ENCODE measurements around the gene FHOD3. TPM values are rescaled to one million over a fixed set of nuclear protein-coding genes. Genes with fewer than 3 reads are reported as not detected.

Gene FHOD3
- total and polyA plus RNA-seq, 2 of the 4 experiments (the other 2 are of a cell fraction): 14.6 to 16.0 TPM

- Histone ChIP-seq H4K8ac (ENCODE audit: low read depth in 2 of 2, low read length in 2 of 2) (no peak overlapping the region), H3K23ac (ENCODE audit: low read depth, low read length) (no peak overlapping the region), H3K79me1 (ENCODE audit: low read depth in 1 of 2, low read length in 2 of 2) (peaks cover 0 to 11% of the 10 kb centered on the region in 2 experiments; a peak in 2 of 4 replicates), H3K56ac (ENCODE audit: extremely low read depth, insufficient read depth, low read length) (no peak overlapping the region), H2BK20ac (ENCODE audit: low read depth, low read length) (no peak overlapping the region), H3K27ac (ENCODE audit: insufficient read depth, low read length) (no peak overlapping the region), H3K4ac (ENCODE audit: low read depth, low read length) (no peak overlapping the region), H2BK15ac (ENCODE audit: low read depth, low read length) (no peak overlapping the region), H2BK5ac (ENCODE audit: low read depth, low read length, poor library complexity, severe bottlenecking) (no peak overlapping the region), H3K27me3 (ENCODE audit: control insufficient read depth, insufficient read depth, low read length) (no peaks in the 10 kb centered on the region), H3K36me3 (ENCODE audit: control insufficient read depth, insufficient read depth, low read length) (no peaks in the 10 kb centered on the region), H3K14ac (replicated peaks; ENCODE audit: low read depth, low read length) (no peak overlapping the region), H4K5ac (ENCODE audit: low read depth, low read length) (no peak overlapping the region), H3K4me3 (ENCODE audit: insufficient read depth, low read depth, low read length) (no peak overlapping the region), H4K20me1 (ENCODE audit: insufficient read depth, low read length) (peaks cover 3% of the 10 kb centered on the region; the same call in 1 of the 2 replicates), H2AK9ac (replicated peaks; ENCODE audit: low read depth, low read length, poor library complexity) (no peak overlapping the region), H2AK5ac (ENCODE audit: low read depth, low read length) (no peak overlapping the region), H3K9me1 (ENCODE audit: insufficient read depth, low read length) (peaks cover 19% of the 10 kb centered on the region), H3K9me3 (ENCODE audit: control insufficient read depth, insufficient read depth, low read length) (no peaks in the 10 kb centered on the region), H4K91ac (ENCODE audit: insufficient read depth, low read depth, low read length) (no peak overlapping the region), H3K9ac (ENCODE audit: low read depth, low read length) (no peak overlapping the region), H3K4me2 (ENCODE audit: low read depth, low read length) (no peak overlapping the region), H3K18ac (ENCODE audit: low read depth, low read length) (no peak overlapping the region), H3K4me1 (ENCODE audit: control insufficient read depth, insufficient read depth, low read length) (peaks cover 11% of the 10 kb centered on the region), H2AFZ (replicated peaks; ENCODE audit: low read length, poor library complexity) (no peak overlapping the region), H2BK120ac (ENCODE audit: low read depth, low read length) (no peak overlapping the region)
- in situ Hi-C loops (cut with MboI; ENCODE audit: low sequenced_read_pairs) (no loop called here), intact Hi-C loops (cut with micrococcal nuclease) (no loop called here), dilution Hi-C loops (cut with HindIII; ENCODE audit: low sequenced_read_pairs, unreplicated experiment) (no loop called here)
- no CpG with 5 or more reads among the region's 2 CpGs for WGBS, 2 experiments (ENCODE audit: extremely low coverage in 2 of 2, insufficient read length in 1 of 2)
- ATAC-seq (ENCODE audit: low read depth) (no peak), DNase-seq (no peak)
- TF ChIP-seq CHD1 (IDR thresholded peaks at IDR 0.05; ENCODE audit: low read depth, low read length) (no peak), MAFK (IDR thresholded peaks at IDR 0.05; ENCODE audit: low read depth, low read length) (no peak), CEBPB (IDR thresholded peaks at IDR 0.05; ENCODE audit: low read depth, low read length) (no peak), SMC3 (IDR thresholded peaks at IDR 0.05; ENCODE audit: low read depth, low read length) (no peak), RCOR1 (IDR thresholded peaks at IDR 0.05; ENCODE audit: insufficient replicate concordance, low read length) (no peak), BHLHE40 (IDR thresholded peaks at IDR 0.05; ENCODE audit: low read depth, low read length) (no peak), CTCF (conservative IDR thresholded peaks at IDR 0.05; ENCODE audit: low read depth, low read length) (no peak), POLR2A (IDR thresholded peaks at IDR 0.05; ENCODE audit: low read depth, low read length) (no peak), RFX5 (IDR thresholded peaks at IDR 0.05; ENCODE audit: low read depth, low read length) (no peak), ELK1 (IDR thresholded peaks at IDR 0.05; ENCODE audit: borderline replicate concordance, low read depth, low read length) (no peak), MAZ (IDR thresholded peaks at IDR 0.05; ENCODE audit: borderline replicate concordance, low read depth, low read length) (no peak)
- ChIA-PET CTCF (interaction anchor here (0.7 kb wide), 1 partner anchor 16 kb away, joined by 3 read pairs; no protein-coding TSS in a partner anchor), POLR2A (ENCODE audit: unreplicated experiment) (no interaction called here)
- BruUV-seq (replicated peaks): no TSS peak
These were observed 219.2 kb downstream of the FHOD3 start for GRCh38 chr18:36516726-36517125.

Measured in IMR-90 (cell line).